HG02970 (cell line): ENCODE measurements around the gene ADAM12.

Experiments
- ATAC-seq: cut with Tn5 transposase; IDR thresholded peaks from one replicate; pipeline ENCODE4 v1.9.1; 2021; ENCODE audit warnings: mild to moderate bottlenecking, moderate library complexity, moderate number of reproducible peaks; ENCODE audit not compliant: unreplicated experiment, low FRiP score

Gene ADAM12

DNA sequence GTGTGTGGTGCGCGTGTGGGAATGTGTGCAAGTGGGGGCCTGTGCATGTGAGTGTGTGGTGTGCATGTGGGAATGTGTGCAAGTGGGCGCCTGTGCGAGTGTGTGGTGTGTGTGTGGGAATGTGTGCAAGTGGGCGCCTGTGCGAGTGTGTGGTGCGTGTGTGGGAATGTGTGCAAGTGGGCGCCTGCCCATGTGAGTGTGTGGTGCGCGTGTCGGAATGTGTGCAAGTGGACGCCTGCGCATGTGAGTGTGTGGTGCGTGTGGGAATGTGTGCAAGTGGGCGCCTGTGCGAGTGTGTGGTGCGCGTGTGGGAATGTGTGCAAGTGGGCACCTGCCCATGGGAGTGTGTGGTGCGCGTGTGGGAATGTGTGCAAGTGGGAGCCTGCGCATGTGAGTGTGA is 259.7 kb downstream of the ADAM12 start:
- ATAC-seq = no peak

DNA sequence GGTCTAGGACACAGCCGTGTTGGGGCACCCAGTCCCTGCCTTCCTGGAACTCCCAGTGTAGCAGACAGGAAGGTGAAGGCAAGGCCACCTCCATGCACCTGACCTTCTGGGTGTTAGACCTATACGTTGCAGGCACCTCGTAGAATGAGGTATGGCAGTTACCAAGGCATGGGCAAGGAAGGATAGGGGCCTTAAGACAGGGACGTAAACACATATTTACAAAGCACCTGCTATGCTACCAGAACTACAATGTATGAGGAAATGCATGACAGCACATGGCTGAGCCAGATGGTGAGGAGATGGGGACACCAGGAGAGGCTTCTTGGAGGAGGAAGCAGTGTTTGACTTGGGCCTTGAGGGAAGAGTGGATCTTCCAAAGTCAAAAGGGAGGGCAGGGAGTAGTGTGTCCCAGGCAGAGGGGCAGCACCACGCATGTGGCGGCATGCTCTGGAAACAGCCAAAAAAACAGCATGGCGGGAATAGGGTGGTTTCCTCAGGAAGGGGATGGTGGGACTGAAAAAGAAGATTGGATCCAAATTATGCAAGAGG is 260.7 kb downstream of the ADAM12 start:
- ATAC-seq = no peak

DNA sequence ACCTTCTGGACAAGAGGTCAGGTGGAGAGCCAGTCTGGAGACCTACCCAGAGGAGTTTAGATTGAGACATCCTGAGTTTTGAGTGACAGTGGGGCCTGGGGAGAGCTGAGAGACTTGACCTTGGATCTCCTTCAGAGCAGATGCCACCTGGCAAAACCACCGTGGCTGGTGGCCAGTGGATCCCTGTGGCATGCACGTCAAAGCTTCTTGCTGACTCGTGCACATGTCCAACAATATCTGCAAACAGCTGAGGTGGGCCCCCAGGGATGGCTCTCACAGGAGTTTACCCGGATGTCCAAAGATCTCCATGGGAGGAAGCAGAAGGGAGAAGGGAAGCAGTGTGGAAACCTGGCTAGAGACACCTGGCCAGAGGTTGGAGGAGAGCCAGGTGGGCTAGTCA is 261.4 kb downstream of the ADAM12 start:
- ATAC-seq = no peak

DNA sequence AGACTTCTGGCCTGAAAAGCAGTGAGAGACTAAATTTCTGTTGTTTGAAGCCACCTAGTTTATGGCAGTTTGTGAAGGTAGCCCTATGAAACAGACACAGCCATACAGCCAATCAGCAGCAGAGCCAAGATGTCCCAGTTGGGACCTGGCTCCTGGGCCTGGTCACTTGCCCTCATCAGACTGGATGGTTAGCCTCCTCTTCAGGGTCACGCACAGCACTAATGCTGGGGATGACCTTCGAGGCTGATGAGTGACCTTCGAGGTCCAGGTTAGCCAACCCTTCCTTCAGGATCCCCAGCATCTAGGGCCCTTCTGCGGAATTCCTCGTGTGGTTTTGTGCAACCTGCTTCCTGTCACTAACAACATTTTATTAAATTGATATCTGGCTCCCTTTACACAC is 262.3 kb downstream of the ADAM12 start:
- no peak for ATAC-seq

DNA sequence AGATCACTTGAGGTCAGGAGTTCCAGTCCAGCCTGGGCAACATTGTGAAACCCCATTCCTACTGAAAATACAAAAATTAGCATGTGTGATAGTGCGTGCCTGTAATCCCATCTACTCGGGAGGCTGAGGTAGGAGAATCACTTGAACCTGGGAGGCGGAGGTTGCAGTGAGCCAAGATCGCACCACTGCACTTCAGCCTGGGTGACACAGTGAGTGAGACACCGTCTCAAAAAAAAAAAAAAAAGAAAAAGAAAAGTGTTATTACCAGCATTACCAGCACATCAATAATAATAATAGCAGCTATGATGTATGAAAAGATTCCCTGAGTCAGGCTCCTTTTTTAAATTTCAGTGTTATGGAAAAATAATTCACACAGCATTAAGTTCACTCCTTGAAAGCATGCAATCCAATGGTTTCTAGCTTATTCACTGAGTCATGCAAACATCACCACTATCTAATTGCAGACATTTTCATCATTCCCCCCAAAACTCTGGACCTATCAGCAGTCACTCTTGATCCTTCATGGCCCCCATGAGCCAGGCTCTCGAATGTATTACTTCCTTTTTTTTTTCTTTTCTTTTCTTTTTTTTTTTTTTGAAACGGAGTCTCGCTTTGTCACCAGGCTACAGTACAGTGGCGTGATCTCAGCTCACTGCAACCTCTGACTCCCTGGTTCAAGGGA is 263.5 kb downstream of the ADAM12 start:
- no peak for ATAC-seq

DNA sequence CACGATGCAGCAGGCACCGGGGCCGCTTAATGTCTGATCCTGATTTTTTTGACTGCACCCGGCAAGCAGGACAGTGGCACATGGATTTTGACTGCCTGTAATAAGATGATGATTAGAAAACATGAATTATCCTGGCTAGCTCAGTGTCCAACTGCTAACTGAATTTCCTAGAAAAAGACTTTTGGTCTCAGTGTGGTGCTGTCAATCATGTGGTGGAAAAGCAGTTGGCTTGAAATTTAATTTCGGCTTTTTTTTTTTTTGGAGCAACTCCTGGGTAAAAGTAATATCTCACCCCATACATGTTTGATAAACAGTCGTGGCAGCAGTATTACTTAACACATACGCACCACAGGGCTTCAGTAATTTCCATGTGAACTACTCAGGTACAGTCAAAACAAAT is 264.2 kb downstream of the ADAM12 start:
- ATAC-seq = no peak

DNA sequence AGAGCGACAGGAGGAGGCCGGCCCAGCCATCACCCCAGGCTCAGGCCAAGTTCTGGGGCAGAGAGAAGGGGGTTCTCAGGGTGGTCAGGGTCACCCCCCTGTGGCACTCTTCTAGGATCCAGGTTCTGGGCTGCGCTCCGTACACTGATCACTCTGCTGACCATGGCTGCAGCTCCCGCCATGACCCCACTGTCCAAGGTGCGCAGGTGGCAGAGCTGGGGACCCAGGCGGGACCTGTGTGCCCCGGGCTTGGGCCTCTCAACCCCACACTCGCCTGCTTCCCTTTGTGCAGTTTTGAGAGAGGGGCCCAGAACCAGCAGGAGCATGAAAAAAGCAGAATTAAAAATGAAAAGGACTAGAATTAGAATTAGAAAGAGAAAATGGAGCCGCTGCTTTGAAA is 264.8 kb downstream of the ADAM12 start:
- no peak for ATAC-seq

DNA sequence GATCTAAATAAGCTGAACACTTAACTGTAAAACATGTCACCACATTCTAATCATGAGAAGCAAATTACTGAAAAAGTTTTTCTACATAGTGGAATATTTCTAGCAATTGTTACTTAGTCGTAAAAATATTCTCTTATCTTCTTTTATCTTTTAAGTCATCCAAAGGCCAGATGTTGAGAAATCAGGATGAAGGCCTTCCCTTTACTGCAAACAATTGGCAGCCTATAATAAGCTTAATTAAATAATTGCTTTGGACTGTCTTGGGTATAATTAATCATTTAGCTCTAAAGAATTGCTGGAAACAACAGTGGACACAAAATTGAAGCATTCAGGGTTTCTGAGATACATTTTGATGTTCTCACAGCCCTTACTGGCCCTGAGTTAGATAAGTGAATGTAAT is 265.4 kb downstream of the ADAM12 start:
- no peak for ATAC-seq

DNA sequence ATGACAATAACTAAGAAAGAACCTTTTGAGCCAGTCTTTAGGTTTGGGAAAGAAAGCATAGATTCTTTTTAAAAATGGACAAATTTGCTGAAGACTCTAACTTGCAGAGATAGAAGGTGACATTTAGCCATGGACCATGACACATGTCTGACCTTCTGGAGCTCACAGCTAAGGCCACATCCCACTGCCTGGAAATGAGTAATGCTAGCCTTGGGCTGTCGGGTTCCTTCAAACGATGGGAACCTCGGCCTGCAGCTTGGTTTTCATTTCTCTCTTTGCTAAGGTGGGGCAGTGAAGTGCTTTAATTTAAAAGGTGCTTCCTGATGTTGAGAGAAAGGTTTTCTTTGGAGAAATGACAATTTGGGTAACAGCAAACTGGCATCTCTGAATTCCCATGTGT is 268.7 kb downstream of the ADAM12 start:
- ATAC-seq = no peak

DNA sequence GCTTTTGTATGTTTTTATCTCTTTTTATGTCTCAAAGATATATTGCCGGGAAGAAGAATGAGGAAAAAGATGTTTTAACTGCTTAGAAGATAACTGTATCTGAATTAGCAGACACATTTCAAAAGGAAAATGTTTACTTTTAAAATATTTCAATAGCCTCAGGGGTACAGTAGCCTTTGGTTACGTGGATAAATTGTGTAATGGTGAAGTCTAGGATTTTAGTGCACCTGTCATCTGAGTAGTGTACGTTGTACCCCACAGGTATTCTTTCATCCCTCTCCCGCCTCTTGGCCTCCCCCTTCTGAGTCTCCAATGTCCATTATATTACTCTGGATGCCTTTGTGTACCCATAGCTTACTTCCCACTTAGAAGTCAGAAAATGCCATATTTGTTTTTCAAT is 269.8 kb downstream of the ADAM12 start:
- no peak for ATAC-seq

DNA sequence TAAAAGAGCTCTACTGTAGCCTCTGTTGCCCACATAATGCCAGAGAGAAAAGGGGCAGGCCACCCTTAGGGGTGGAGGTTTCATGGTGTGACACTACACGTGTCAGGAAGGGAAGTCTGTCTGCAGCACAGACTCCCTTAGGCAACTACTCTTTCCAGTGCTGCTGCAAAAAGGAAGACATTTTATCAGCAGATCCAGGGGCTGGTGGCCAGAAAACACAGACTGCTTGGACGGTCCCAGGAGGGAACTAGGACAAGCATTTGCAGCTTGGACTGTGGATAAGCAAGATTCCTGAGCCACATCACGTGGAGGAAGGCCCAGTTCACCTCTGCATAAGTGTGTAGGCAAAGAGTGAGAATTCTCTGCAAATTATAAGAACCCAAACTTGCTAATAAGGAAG is 271.1 kb downstream of the ADAM12 start:
- no peak for ATAC-seq

DNA sequence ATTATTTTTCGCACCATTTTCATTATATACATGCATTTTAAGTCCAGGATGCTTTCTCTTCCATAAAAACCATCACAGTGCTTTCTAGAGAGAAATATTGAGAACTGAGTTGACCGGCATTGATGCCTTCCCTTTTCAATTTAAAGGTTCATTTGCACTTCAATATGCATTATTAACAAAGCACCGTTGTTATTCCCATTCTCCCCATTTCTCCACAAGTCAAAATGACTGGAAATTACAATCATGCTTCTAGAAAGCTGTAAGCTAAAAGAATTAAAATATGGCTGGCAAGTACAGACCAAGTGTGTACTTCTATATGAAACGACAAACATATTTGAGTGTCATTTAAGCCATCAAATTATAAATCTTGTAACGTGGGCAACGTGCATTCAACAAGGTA is 272.4 kb downstream of the ADAM12 start:
- no peak for ATAC-seq

DNA sequence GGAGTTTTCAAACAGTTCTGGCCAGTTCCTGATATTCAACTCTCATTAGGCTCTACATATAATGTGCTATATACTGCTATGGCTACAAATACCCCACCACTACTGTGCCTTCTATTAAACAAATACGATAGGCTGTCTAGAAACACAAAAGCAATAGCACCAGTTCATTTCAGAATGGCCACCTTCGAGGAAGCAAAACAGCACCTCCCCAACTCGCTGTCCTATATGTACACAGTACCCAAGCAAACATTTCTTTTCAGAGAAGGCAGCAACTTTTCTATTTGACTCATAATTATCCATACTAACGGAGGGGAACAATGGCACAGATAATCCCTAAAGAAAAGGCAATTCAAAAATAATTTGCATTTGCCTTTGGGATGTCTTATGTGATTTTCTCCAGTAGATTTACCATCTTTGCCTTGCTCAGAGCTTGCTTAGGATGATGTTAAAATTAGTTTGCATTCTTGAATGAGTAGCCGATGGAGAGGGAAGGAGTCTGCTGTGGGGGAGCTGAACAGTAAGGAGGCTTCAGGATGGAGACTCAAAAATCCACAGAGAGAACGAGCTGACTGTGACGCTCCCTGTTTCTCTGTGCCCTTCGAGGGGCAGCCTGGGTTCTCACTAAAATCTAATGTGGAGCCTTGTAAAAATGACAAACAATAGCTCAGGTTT is 273.3 kb downstream of the ADAM12 start:
- no peak for ATAC-seq

DNA sequence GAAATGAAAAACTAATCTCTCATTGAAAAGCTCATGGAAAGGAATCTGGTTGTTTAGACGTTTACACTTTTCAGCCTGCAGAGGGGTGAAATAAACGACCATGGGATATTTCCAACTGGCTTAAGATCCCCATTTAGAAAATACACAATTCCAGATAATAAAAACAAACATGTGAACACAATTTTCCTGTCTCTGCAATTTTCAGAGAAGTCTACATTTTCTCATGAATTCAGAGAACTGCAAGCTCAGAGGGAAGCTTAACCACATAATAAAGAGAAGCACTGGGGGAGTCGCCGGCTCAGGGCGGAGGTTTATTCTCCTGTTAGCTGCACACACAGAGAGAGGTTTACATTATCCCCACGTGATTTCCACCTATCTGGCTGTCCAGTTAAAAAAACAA is 276.8 kb downstream of the ADAM12 start:
- ATAC-seq = no peak

DNA sequence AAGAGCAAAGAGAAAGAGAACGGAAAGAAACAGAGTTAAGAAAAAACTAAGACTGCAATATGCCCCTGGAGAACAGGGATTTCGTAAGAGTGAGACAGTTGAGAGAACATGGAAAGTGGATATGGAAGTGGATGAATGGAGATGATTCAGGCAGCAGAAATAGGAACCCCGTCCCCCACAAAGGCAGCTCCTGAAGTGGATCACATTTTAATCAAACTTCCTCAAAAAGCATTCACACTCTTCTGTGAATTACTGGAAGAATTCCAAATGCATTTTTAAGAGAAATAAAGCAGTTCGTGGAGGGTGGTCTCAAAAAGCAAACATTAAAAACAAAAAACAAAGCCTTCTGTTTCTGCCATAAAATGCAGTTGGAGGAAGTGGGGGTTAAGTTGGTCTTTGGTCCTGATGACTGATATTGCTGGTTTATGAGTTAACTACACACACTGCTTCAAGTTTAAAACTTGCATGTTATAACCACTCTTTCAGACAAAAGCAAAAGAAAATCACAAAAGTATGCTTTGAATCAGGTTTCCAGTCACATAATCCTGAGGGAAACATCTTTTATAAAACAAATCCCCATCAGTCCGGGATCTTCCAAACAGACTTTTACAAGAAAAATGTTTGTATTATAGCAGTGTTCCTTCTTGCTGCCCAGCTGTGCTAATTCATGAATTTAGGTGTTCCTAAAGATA is 277.6 kb downstream of the ADAM12 start:
- ATAC-seq = no peak

DNA sequence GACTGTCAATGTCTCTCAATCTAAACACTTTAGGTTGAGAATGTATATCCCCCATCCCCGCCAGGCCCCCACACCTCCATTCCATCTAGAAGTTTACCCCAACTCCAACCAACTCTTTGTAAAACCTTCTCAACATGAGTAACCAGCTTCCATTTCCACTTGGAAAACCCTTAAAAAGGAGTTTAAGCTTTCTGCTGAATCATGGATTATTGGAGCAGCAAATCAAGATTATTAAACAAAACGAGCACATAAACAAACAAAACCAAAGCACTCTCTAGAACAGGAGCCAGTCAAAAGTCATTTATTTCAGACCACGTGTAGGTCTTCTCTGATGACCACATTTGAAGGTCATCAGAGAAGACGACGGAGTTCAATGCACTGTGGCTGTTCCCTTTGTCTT is 278.4 kb downstream of the ADAM12 start:
- no peak for ATAC-seq

DNA sequence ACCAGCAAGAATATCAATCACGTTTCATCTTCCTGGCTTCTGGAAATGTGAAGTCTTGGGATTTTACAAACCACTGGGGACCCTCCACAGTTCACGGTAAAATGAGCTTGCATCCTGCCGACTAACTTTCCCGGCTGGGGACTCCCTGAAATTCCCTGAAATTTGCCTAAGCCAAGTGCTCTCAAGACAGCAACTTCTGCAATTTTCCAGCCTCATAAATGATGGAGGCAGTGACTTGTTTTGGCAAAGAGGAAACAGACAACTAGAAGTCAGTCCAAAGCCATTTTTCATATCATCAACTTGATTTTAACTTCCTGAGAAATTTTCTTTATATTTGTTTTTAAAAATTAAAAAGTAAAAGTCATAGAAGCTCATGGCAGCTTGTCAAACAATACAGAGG is 279.6 kb downstream of the ADAM12 start:
- ATAC-seq = no peak

DNA sequence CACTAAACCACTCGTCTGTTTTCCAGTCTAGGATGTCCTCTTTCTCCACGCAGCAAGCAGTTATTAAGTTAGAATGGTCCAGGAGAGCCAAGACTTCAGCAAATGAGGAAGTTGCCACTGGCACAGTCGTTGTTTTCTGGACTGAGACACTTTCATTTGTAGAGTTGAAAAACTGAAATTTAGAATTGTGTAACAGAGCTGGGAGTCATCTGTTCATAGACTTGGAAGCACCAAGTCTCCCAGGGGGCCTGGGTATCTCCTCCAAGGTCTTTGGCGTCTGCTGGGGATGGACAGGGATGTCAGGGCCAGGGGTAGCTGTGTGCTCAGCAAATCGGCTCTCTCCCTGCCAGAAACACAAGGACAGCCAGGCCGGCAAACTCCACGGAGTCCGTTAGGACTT is 283.5 kb downstream of the ADAM12 start:
- no peak for ATAC-seq

DNA sequence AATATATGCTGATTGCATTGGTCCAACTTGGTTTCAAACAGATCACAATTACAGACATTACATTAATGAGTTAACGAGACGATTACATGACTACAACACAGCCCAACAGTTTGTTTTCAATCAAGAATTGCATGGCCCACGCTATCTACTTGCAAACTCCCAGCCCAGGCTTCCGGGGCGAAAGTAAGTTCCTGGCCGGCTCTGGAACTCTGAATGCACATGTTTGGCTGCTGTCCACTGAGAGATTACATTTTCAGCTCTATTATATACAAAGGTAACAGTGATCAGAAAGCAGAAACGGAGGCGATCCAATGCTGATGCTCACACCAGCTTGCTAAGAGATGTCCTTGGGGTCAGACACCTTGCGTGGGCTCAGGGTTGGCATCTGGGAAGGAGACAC is 285.6 kb downstream of the ADAM12 start:
- ATAC-seq = no peak

DNA sequence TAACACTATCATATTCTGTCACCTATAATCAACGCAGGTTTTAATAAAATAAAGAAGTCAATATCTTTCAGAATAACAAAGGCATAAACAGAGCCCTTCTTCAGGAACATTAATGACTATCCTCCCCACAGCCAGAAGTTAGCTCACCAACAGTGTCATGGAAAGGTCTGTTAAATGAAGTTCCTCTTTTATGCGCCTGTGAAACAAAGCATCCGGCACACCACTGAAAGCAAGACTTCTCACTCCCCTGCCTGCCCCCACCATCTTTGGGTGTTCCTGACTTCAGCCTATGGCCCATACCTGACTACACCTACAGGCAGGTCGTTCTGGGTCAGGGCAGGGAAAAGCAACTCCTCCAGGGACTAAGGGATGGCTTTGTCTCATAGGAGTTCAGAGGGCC is 286.5 kb downstream of the ADAM12 start:
- ATAC-seq = peak; percentile 71

DNA sequence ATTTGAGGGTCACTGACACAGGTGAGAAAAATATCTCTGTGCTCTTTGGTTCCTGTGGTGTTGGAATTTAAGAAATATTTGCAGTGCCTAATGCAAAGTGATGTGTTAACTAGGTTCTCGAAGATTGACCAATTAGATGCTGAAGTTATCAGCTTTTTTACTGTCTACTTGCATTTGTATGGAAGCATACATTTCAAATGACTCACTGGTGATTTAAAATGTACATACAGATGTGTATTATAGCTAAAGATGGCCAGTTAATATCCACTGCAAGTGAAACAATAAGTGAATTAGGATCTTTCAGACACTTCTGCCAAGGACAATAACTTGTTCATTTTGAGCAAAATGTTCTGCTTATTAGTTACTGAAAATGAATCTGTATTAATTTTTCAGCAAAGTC is 287.0 kb downstream of the ADAM12 start:
- no peak for ATAC-seq

DNA sequence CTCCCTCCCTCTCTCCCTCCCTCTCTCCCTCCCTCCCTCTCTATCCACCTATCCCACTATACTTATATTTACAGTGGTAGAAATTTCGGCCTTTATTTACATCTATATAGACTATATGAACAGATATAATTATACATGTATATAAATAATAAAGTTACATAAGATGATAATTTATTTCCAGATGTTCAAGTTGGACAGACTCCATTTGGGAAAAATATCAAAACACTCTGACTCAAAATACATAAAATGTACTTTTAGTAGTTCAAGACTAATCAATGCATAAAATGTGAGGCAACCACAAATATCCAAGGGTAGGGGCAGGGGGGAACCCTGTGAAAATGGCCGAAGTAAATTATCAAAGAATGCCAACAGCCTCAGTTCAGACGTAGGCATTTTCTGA is 288.9 kb downstream of the ADAM12 start:
- no peak for ATAC-seq
